Psoas muscle (tissue), 8 donors: Measurements from ENCODE around the gene TMEM72. TPM values are rescaled to one million over a fixed set of nuclear protein-coding genes. Genes with fewer than 3 reads are reported as not detected.

ENCODE experiments used
- ATAC-seq, 4 donors: fragments of 200-7000 bp; cut with Tn5 transposase; one replicate each; pipeline ENCODE4 v1.9.1; 2020; ENCODE audit warnings: moderate library complexity in 3 of 4, mild to moderate bottlenecking in 2 of 4
- DNase-seq, 2 donors: peaks; one replicate each; pipeline ENCODE4 v3.0.0-alpha.2; 2020
- H3K27ac ChIP-seq: fragments of 200-600 bp; one replicate; pipeline ENCODE4 v1.8.0; 2022
- H3K27me3 ChIP-seq, 3 donors: fragments of 200-600 bp in 1 of 3; one replicate each; pipeline versions ENCODE4 v1.6.1 to v1.8.0; 2013 to 2022; ENCODE audit warnings: low read length in 2 of 3, mild to moderate bottlenecking in 2 of 3, moderate library complexity in 1 of 3; ENCODE audit not compliant: insufficient read depth in 3 of 3
- H3K36me3 ChIP-seq, 2 donors: fragments of 200-600 bp in 1 of 2; one replicate each; pipeline versions ENCODE4 v1.6.1 to v1.8.0; 2013 to 2022; ENCODE audit warnings: low read depth in 1 of 2, mild to moderate bottlenecking in 1 of 2, moderate library complexity in 1 of 2; ENCODE audit not compliant: insufficient read depth in 1 of 2
- H3K4me1 ChIP-seq: fragments of 200-600 bp; one replicate; pipeline ENCODE4 v1.8.0; 2022
- H3K4me3 ChIP-seq: fragments of 200-600 bp; one replicate; pipeline ENCODE4 v1.8.0; 2022; ENCODE audit warnings: mild to moderate bottlenecking
- H3K9me3 ChIP-seq: fragments of 200-600 bp; one replicate; pipeline ENCODE4 v1.8.0; 2022
- WGBS, 3 donors: extraction: QIAGEN DNeasy Blood & Tissue Kit; methylation state at CpG; one replicate each; pipeline versions ENCODE4 v1.1.6 to v1.1.7; 2013; 5-methylcytosine and 5-hydroxymethylcytosine counted together
- intact Hi-C, 2 donors: fragments of 100-400 bp; cut with DNase I; formaldehyde crosslinking; loops; one replicate each; pipeline versions ENCODE4 v1.11.0 to v1.14.2; 2022
- polyA plus RNA-seq, 3 donors: library from polyadenylated mRNA; stranded (reverse); fragments of 200-250 nt; gene quantifications; one replicate each; pipeline ENCODE4 v1.2.3, GENCODE V29; 2013
- total RNA-seq, 4 donors: library from RNA; stranded (reverse); fragmentation: NEBNext Ultra II Directional in 2 of 4; extraction: Animal tissue kit (Norgen Biotek cat#: 25700) in 2 of 4; gene quantifications; one replicate each; pipeline versions ENCODE4 v1.2.1 to v1.2.4, GENCODE V29; 2021 to 2023
- TF ChIP-seq, protein P1 (sequence below): fragments of 200-600 bp; IDR thresholded peaks from one replicate; pipeline ENCODE4 v1.8.0; 2022; ENCODE audit warnings: antibody characterized with exemption
- donor health status: healthy with polysubstance abuse.
- donor health status: DM: no; HTN: no; CAD: no; lungs with moderate emphysema.
- donor health status: Bipolar disorder and iron deficiency.
- donor health status: healthy.
- donor health status: DM: yes; HTN: yes; CAD: no.
- donor health status: DM: no; HTN: no; CAD: no.
- donor health status: DM: no; HTN: no; CAD: no.
- donor health status: DM: yes; HTN: yes; CAD: no.

Gene TMEM72
- total and polyA plus RNA-seq, 7 donors, result not detected

DNA sequence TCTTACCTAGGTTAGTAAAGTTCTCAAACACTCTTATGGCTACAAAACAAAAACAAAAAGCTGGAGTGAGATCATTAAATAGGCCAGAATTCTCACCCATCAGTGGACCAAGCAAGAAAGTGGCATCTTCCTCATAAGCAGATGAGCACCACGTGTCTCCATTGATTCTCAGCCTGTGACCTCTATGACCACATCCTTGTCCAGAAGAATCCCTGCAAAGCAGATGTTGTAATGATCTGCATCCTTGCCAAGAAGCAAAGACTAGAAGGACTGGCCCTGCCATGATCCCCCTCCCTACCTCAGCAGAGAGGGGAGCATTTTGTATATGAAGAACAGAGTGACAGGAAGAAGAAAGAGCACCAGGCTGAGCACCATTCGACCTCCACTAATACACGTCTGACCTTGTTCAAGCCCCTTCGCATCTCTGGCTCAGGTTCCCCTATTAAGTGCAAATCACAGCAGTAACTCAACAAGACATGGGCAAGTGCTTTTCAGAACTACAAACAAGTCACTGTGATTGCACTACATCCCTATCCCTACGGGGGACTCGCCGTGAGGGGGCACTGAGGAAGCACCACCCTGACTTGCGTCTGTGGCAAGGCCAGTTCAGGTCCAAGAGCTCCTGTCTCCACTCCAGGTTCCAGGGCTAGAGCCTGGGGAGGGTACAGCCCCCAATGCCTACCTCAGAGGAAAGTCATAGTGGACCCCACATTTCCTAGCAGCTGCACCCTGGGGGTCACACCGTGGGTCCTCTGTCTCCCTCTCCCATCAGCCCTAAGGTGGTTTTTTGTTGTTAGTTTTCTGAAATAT lies 26.3 kb downstream of the TMEM72 start:
- no peaks in the 10 kb centered on the region for H3K27me3 ChIP-seq
- ATAC-seq, result no peak
- 69 to 74% (median 72%) methylated on average over 9 of the region's 9 CpGs for WGBS, 3 donors
- H3K27ac ChIP-seq, result no peak overlapping the region
- TF ChIP-seq, protein P1, sequence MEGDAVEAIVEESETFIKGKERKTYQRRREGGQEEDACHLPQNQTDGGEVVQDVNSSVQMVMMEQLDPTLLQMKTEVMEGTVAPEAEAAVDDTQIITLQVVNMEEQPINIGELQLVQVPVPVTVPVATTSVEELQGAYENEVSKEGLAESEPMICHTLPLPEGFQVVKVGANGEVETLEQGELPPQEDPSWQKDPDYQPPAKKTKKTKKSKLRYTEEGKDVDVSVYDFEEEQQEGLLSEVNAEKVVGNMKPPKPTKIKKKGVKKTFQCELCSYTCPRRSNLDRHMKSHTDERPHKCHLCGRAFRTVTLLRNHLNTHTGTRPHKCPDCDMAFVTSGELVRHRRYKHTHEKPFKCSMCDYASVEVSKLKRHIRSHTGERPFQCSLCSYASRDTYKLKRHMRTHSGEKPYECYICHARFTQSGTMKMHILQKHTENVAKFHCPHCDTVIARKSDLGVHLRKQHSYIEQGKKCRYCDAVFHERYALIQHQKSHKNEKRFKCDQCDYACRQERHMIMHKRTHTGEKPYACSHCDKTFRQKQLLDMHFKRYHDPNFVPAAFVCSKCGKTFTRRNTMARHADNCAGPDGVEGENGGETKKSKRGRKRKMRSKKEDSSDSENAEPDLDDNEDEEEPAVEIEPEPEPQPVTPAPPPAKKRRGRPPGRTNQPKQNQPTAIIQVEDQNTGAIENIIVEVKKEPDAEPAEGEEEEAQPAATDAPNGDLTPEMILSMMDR, result no peak
- H3K36me3 ChIP-seq, result no peaks in the 10 kb centered on the region
- H3K4me3 ChIP-seq, result no peak overlapping the region
- no peaks in the 10 kb centered on the region for H3K9me3 ChIP-seq
- intact Hi-C loops, result no loop called here
- H3K4me1 ChIP-seq, result peaks cover 18% of the 10 kb centered on the region
- DNase-seq, result no peak

DNA sequence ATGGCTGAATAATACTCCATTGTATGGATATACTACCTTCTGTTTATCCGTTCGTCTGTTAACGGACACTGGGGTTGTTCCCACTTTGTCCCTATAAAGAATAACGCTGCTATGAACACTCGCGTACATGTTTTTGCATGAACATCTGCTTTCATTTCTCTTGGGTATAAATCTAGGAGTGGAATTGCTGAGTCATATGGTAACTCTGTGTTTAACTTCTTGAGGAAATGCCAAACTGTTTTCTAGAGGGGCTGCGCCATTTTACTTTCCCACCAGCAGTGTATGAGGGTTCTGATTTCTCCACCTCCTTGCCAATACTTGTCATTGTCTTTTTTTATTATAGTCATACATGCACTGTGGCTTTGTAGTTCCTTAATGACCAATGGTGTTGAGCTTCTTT lies 27.8 kb downstream of the TMEM72 start:
- Histone ChIP-seq H3K4me3 (no peak overlapping the region), H3K9me3 (no peaks in the 10 kb centered on the region), H3K27ac (no peak overlapping the region), H3K27me3 (no peaks in the 10 kb centered on the region), H3K4me1 (peaks cover 14% of the 10 kb centered on the region), H3K36me3 (no peaks in the 10 kb centered on the region)
- TF ChIP-seq, protein P1, result no peak
- intact Hi-C loops, result no loop called here
- DNase-seq, result no peak
- no peak for ATAC-seq
- 79 to 89% (median 85%) methylated on average over 7 of the region's 7 CpGs for WGBS, 3 donors

DNA sequence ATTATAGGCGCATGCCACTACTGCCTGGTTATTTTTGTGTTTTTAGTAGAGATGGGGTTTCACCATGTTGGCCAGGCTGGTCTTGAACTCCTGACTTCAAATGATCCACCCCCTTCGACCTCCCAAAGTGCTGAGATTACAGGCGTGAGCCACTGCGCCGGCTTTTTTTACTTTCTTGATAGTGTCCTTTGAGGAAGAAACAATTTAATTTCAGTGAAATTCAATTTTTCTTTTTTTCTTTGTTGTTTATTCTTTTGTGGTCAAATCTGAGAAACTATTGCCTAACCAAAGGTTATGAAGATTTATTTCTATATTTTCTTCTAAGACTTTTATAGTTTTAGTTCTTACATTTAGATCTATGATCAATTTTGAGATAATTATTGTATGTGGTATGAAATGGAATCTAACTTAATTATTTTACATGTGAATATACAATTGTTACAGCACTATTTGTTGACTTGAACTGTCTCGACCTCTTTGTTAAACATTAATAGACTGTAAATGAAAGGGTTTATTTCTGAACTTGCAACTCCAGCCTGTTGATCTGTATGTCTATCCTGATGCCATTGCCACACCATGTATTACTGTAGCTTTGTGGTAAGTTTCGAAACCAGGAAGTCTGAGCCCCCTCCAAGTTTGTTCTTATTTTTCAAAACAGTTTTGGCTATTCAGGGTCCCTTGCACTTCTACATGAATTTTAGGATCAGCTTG lies 28.7 kb downstream of the TMEM72 start:
- Histone ChIP-seq H3K27ac (no peak overlapping the region), H3K36me3 (no peaks in the 10 kb centered on the region), H3K4me3 (no peak overlapping the region), H3K27me3 (no peaks in the 10 kb centered on the region), H3K9me3 (no peaks in the 10 kb centered on the region), H3K4me1 (peaks cover 13% of the 10 kb centered on the region)
- ATAC-seq, result no peak
- TF ChIP-seq, protein P1, result no peak
- WGBS, 3 donors, result 94 to 97% (median 95%) methylated on average over 7 of the region's 7 CpGs
- intact Hi-C loops, result no loop called here
- no peak for DNase-seq

DNA sequence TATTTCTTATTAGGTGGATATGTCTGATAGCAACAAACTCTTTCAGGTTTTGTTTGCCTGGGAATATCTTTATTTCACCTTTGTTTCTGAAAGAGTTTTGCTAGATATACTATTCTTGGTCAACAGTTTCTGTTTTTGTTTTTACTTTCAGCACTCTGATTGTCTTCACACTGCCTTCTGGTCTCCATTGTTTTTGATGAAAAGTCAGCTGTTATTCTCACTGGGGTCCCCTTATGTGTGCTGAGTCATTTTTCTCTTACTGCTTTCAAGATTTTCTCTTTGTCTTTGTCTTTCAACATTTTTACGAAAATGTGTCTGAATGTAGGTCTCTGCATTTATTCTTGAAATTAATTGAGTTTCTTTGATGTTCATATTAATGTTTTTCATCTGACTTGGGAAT lies 33.2 kb downstream of the TMEM72 start:
- H3K27me3 ChIP-seq, result no peaks in the 10 kb centered on the region
- H3K4me3 ChIP-seq, result no peak overlapping the region
- TF ChIP-seq, protein P1, result no peak
- intact Hi-C loops, result no loop called here
- ATAC-seq (no peak), DNase-seq (no peak)
- H3K4me1 ChIP-seq, result peaks cover 12% of the 10 kb centered on the region
- 0 to 99% (median 40%) methylated on average over 1 of the region's 1 CpG for WGBS, 3 donors
- H3K27ac ChIP-seq, result no peak overlapping the region
- no peaks in the 10 kb centered on the region for H3K9me3 ChIP-seq
- no peaks in the 10 kb centered on the region for H3K36me3 ChIP-seq
